Caco-2 (cell line): ENCODE results near the gene ZNF318. TPM values are rescaled to one million over a fixed set of nuclear protein-coding genes. Genes with fewer than 3 reads are reported as not detected.
"Not testable (repeated sequence)": the region's sequence is repeated elsewhere in the genome, so short reads cannot be mapped to it uniquely, and the experiment has no call there.

Source experiments
- BruUV-seq: library from RNA; stranded (reverse); fragments of 400-500 nt; replicated peaks from 2 replicates; lab custom pipeline; 2021; lab: Mats Ljungman, UMichigan
- CTCF ChIA-PET: fragments of 300-600 bp; sonication (Branson Sonifier 250); formaldehyde crosslinking; loops from one replicate; lab custom pipeline; 2022; ENCODE audit warnings: antibody characterized with exemption; lab: Charles Lee
- POLR2A ChIA-PET: fragments of 300-600 bp; sonication (Branson Sonifier 250); formaldehyde crosslinking; loops from one replicate; lab custom pipeline; 2022; ENCODE audit warnings: antibody characterized with exemption; lab: Charles Lee
- DNase-seq, 2 experiments: peaks; one replicate each; pipeline versions ENCODE4 v3.0.0 to v3.0.0-alpha.2; 2020 to 2022
- H3K27me3 ChIP-seq: replicated peaks from 2 replicates; pipeline ENCODE4 v1.6.0; 2011; ENCODE audit warnings: low read length; ENCODE audit not compliant: control insufficient read depth, insufficient read depth
- H3K36me3 ChIP-seq: 2 replicates; pipeline ENCODE4 v1.5.1; 2011; ENCODE audit warnings: low read length; ENCODE audit not compliant: control insufficient read depth, insufficient read depth
- H3K4me1 ChIP-seq: fragments of 250-450 bp; sonication (Bioruptor Pico); 2 replicates; pipeline ENCODE4 v1.5.1; 2020; ENCODE audit warnings: mild to moderate bottlenecking
- H3K4me3 ChIP-seq: 2 replicates; pipeline ENCODE4 v1.5.1; 2011; ENCODE audit warnings: low read depth, mild to moderate bottlenecking, control low read depth, low read length
- H3K9me3 ChIP-seq: fragments of 250-450 bp; sonication (Bioruptor Pico); 2 replicates; pipeline ENCODE4 v1.5.1; 2020; ENCODE audit warnings: mild to moderate bottlenecking, moderate library complexity
- H3K27ac Mint-ChIP-seq: one replicate; pipeline ENCODE4 v1.8.0; 2022; ENCODE audit warnings: mixed read lengths; ENCODE audit not compliant: unreplicated experiment
- H3K27me3 Mint-ChIP-seq: one replicate; pipeline ENCODE4 v1.8.0; 2022; ENCODE audit warnings: mixed read lengths; ENCODE audit not compliant: insufficient read depth, unreplicated experiment
- H3K36me3 Mint-ChIP-seq: one replicate; pipeline ENCODE4 v1.8.0; 2022; ENCODE audit warnings: mild to moderate bottlenecking, mixed read lengths; ENCODE audit not compliant: insufficient read depth, unreplicated experiment
- H3K4me1 Mint-ChIP-seq: one replicate; pipeline ENCODE4 v1.8.0; 2022; ENCODE audit warnings: low read depth, mixed read lengths; ENCODE audit not compliant: unreplicated experiment
- H3K4me3 Mint-ChIP-seq: one replicate; pipeline ENCODE4 v1.8.0; 2022; ENCODE audit warnings: mild to moderate bottlenecking, moderate library complexity, mixed read lengths; ENCODE audit not compliant: unreplicated experiment
- H3K9me3 Mint-ChIP-seq: one replicate; pipeline ENCODE4 v1.8.0; 2022; ENCODE audit warnings: mixed read lengths; ENCODE audit not compliant: unreplicated experiment
- intact Hi-C: fragments of 100-400 bp; cut with micrococcal nuclease; formaldehyde crosslinking; loops from one replicate; pipeline ENCODE4 v1.10.0; 2022; ENCODE audit not compliant: unreplicated experiment
- total RNA-seq: library from RNA; stranded (reverse); gene quantifications from 2 replicates; pipeline ENCODE4 v1.2.3, GENCODE V29; 2022
- TF ChIP-seq, protein P1 (sequence below), 2 experiments: fragments of 200-600 bp in 1 of 2; IDR thresholded peaks; 1 replicate in 1 of 2; 2 replicates in 1 of 2; pipeline versions ENCODE4 v1.5.1 to v1.8.0; 2011 to 2022; ENCODE audit warnings: antibody characterized with exemption in 1 of 2, control low read depth in 1 of 2, inconsistent platforms in 1 of 2, low read depth in 1 of 2, low read length in 1 of 2, mild to moderate bottlenecking in 1 of 2, moderate library complexity in 1 of 2; ENCODE audit not compliant: insufficient read depth in 1 of 2, severe bottlenecking in 1 of 2, unreplicated experiment in 1 of 2

Gene ZNF318
- total RNA-seq, 1 experiment from 2014 or later, result 11.7 TPM

DNA sequence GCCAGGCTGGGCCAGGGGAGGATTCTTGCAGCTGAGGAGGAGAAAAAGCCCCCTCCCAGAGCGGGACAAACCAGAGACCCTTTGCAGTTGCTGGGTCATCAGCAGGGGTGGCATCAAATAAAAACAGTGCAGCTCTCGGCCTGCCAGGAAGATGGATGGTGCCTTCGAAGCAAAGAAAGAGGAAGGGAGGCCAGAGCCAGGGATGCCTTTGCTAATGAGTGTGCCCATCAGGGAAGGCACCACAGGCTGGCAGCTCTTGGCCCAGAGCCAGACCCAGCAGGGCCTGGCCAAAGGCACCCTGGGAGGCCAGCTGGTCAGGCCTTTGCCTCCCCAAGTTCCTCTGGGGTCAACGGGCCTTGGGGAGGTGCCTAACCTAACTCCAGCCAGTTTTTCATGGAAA lies 26.3 kb upstream of the ZNF318 start:
- Histone ChIP-seq H3K9me3 (no peaks in the 10 kb centered on the region), H3K27me3 (no peaks in the 10 kb centered on the region), H3K36me3 (no peaks in the 10 kb centered on the region), H3K4me3 (no peak overlapping the region), H3K4me1 (peaks cover 54% of the 10 kb centered on the region)
- TF ChIP-seq, protein P1, sequence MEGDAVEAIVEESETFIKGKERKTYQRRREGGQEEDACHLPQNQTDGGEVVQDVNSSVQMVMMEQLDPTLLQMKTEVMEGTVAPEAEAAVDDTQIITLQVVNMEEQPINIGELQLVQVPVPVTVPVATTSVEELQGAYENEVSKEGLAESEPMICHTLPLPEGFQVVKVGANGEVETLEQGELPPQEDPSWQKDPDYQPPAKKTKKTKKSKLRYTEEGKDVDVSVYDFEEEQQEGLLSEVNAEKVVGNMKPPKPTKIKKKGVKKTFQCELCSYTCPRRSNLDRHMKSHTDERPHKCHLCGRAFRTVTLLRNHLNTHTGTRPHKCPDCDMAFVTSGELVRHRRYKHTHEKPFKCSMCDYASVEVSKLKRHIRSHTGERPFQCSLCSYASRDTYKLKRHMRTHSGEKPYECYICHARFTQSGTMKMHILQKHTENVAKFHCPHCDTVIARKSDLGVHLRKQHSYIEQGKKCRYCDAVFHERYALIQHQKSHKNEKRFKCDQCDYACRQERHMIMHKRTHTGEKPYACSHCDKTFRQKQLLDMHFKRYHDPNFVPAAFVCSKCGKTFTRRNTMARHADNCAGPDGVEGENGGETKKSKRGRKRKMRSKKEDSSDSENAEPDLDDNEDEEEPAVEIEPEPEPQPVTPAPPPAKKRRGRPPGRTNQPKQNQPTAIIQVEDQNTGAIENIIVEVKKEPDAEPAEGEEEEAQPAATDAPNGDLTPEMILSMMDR (IDR thresholded peaks at IDR 0.05; ENCODE audit: insufficient read depth in 1 of 2, low read depth in 1 of 2, low read length in 1 of 2, severe bottlenecking in 1 of 2, unreplicated experiment in 1 of 2), result no peak
- peaks cover 69% of the 10 kb centered on the region for H3K4me1 Mint-ChIP-seq
- H3K27ac Mint-ChIP-seq, result peak overlapping the region; percentile 41
- no TSS peak for BruUV-seq
- POLR2A ChIA-PET, result no interaction called here
- H3K9me3 Mint-ChIP-seq, result no peaks in the 10 kb centered on the region
- intact Hi-C loops, result no loop called here
- no peaks in the 10 kb centered on the region for H3K36me3 Mint-ChIP-seq
- DNase-seq, result no peak
- H3K4me3 Mint-ChIP-seq, result no peak overlapping the region
- H3K27me3 Mint-ChIP-seq, result no peaks in the 10 kb centered on the region
- CTCF ChIA-PET, result interaction anchor here (0.5 to 1.0 kb wide), 2 partner anchors 59 to 60 kb away, joined by 4 to 7 read pairs; no protein-coding TSS in a partner anchor

DNA sequence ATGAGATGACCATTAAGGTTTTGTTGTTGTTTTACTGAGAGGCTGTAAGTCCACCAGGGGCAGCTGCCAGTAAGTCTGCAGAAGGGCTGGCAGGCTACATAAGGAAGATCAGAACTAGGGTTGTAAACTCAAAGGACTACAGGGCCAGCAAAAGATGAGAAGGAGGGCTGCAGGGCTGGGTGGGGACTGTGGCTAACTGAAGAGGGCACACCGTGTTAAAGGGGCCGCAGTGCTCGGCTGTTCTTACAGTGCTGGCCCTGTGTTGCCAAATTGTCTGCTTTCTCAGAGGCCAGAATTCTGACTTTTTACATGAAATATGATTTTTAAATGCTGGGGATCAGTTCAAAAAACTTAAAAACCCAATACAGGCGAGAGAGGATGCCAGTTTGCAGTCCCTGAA lies 25.5 kb upstream of the ZNF318 start:
- peaks cover 69% of the 10 kb centered on the region for H3K4me1 Mint-ChIP-seq
- POLR2A ChIA-PET, result no interaction called here
- no peaks in the 10 kb centered on the region for H3K9me3 Mint-ChIP-seq
- H3K27me3 ChIP-seq, result no peaks in the 10 kb centered on the region
- TF ChIP-seq, protein P1 (IDR thresholded peaks at IDR 0.05; ENCODE audit: insufficient read depth in 1 of 2, low read depth in 1 of 2, low read length in 1 of 2, severe bottlenecking in 1 of 2, unreplicated experiment in 1 of 2), result no peak
- no peaks in the 10 kb centered on the region for H3K36me3 Mint-ChIP-seq
- no peaks in the 10 kb centered on the region for H3K9me3 ChIP-seq
- no peak for DNase-seq
- no peaks in the 10 kb centered on the region for H3K27me3 Mint-ChIP-seq
- CTCF ChIA-PET, result no interaction called here
- H3K4me1 ChIP-seq, result peaks cover 57% of the 10 kb centered on the region
- intact Hi-C loops, result loop anchor here (5.0 kb wide), 1 partner anchor 32 kb away; the partner anchor contains the start of gene ABCC10
- BruUV-seq, result no TSS peak
- no peak overlapping the region for H3K4me3 Mint-ChIP-seq
- H3K27ac Mint-ChIP-seq, result no peak overlapping the region
- no peak overlapping the region for H3K4me3 ChIP-seq
- no peaks in the 10 kb centered on the region for H3K36me3 ChIP-seq

DNA sequence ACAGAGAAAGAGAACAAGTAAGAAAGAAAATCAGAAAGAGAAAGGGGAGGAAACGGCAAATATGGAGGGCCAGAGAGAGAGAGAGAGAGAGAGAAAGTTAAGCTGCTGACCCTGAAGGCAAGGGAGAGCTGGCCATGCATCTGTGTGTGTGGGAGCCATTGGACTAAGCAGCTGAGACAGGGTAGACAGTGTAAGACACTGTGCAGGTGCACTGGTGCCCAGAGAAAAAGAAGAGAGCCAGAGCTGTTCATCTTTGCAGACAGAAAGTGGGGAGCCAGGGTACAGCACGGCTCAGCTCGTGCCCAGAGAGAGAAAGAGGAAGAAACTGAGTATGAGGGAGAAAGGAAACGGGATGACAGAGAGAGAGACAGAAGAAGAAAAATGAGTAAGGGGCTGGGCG lies 24.2 kb upstream of the ZNF318 start:
- no peak for DNase-seq
- Mint-ChIP-seq H3K4me3 (no peak overlapping the region), H3K27me3 (no peaks in the 10 kb centered on the region), H3K27ac (no peak overlapping the region), H3K9me3 (no peaks in the 10 kb centered on the region), H3K4me1 (peaks cover 63% of the 10 kb centered on the region), H3K36me3 (no peaks in the 10 kb centered on the region)
- POLR2A ChIA-PET, result no interaction called here
- CTCF ChIA-PET, result interaction anchor here (0.7 kb wide), 1 partner anchor 40 kb away, joined by 5 read pairs; no protein-coding TSS in a partner anchor
- no peaks in the 10 kb centered on the region for H3K9me3 ChIP-seq
- intact Hi-C loops, result loop anchor here (5.0 kb wide), 1 partner anchor 34 kb away; the partner anchor contains the start of gene ABCC10
- no peaks in the 10 kb centered on the region for H3K36me3 ChIP-seq
- H3K4me3 ChIP-seq, result no peak overlapping the region
- H3K4me1 ChIP-seq, result peaks cover 53% of the 10 kb centered on the region
- no TSS peak for BruUV-seq
- no peaks in the 10 kb centered on the region for H3K27me3 ChIP-seq
- TF ChIP-seq, protein P1 (IDR thresholded peaks at IDR 0.05; ENCODE audit: insufficient read depth in 1 of 2, low read depth in 1 of 2, low read length in 1 of 2, severe bottlenecking in 1 of 2, unreplicated experiment in 1 of 2), result no peak

DNA sequence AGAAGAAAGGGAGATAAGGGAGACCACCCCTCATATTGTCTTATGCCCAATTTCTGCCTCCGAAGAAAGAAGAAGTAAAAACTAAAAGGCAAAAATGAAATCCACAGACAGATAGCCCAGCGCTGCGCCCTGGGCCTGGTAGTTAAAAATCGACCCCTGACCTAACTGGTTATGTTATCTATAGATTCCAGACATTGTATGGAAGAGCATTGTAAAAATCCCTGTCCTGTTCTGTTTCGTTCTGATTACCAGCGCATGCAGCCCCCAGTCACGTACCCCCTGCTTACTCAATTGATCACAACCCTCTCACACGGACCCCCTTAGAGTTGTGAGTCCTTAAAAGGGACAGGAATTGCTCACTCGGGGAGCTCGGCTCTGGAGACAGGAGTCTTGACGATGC lies 23.7 kb upstream of the ZNF318 start:
- H3K36me3 ChIP-seq, H3K27me3 ChIP-seq, BruUV-seq, H3K9me3 Mint-ChIP-seq, H3K27ac Mint-ChIP-seq, H3K4me3 ChIP-seq, H3K9me3 ChIP-seq, POLR2A ChIA-PET, H3K4me3 Mint-ChIP-seq, H3K36me3 Mint-ChIP-seq, H3K27me3 Mint-ChIP-seq, DNase-seq, CTCF ChIA-PET: not testable (repeated sequence)
- peaks cover 63% of the 10 kb centered on the region for H3K4me1 Mint-ChIP-seq
- intact Hi-C loops, result loop anchor here (5.0 kb wide), 1 partner anchor 34 kb away; the partner anchor contains the start of gene ABCC10
- H3K4me1 ChIP-seq, result peaks cover 53% of the 10 kb centered on the region
